ENCODE results near the gene KIF12.
A peak's percentile ranks its signal among the peaks of the same experiment; 100 is the strongest.

KIF12 gene

DNA sequence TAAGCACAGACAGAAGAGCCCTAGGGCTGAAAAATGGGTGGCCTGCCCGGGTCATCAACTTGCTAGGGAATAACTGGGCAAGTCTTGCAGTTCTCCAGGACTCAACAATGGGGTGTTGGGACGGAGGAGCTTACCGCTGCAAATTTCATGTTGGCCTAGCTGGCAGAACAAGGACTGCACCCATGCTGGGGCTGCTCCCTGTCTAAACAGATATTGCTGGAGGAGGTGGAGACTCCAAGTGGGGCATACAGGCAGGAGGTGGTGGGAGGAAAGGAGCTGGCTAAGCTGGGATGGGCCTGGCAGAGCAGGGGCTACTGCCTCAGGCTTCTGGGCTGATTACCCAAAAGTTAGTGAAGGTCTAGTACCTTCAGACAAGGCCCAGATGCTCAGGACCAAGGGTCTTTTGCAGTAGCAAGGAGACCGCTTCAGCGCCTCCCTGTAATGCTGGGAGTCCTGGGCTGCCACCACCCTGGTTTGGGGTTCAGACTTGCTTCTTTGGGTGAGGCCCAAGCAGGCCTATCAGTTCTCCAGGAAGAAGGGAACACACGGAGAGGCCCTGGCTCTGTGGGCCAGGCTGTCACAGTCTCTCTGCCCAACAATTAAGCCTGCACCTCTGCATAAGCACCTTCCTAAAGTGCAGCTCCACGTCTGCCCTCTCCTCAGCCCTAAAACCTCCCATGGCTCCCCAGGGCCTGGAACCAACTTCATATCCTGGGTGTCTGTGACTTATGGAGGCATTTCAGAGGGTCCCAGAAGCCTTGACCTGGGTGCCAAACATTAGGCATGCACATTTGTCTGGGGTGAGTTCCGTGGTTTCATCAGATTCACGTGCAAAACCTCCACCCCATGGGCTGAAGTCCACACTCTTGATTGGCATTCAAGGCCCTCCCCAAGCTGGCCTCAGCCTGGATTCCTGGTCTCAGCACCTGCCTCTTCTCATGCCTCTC lies 24.2 kb upstream of the KIF12 start:
- no peak for DNase-seq

GRCh38 chr9:114122136-114123027 lies 23.3 kb upstream of the KIF12 start:
- DNase-seq = no peak

DNA sequence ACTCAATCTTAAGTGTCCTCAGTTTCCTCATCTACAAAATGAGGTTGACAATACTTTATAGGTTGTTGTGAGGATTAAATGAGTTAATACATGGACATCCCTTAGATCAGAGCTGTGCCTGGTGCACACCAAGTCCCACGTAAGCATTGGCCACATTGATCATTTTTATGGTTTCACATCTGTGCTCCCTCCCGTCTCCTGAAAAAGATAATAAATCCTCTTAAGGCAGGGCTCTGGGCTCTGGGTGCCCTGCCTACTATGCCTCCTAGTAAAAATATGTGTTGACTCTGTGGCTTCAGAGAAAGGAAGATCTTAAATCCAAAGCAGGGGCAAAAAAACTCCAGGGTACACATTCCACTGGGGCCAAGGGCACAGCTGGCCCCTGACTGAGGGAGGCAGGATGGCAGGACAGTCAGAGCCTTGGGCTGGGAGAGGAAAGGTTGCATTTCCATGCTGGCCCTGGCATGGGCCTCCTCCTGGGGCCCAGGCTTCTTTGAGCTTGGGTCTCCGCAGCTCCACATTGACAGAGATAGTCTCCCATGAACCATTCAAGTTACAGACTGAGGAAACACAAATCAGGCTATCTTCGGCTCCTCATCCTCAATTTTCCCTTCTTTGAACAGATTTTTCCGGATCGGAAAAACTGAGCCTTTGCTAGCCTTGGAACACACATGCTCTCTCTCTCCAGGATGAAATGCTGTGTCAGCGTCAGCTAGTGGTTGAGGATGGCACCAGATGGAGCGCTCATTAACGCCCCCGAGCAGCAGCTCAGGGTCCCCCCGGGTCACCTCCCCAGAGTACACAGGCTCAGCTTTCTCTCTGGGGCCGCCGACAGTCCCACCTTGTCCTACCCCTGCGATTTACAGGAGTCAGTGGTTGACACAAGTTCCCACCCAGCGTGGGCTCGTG lies 22.4 kb upstream of the KIF12 start:
- DNase-seq = peak in 1 of 14 donors; percentile 37

GRCh38 chr9:114120192-114121014 lies 21.3 kb upstream of the KIF12 start:
- no peak for DNase-seq

- DNase-seq = no peak
Observed at GRCh38 chr9:114119242-114120191, 20.4 kb upstream of the KIF12 start.

- peak in 1 of 14 donors; percentile 52 for DNase-seq
Observed at GRCh38 chr9:114117996-114118830, 19.1 kb upstream of the KIF12 start.

DNA sequence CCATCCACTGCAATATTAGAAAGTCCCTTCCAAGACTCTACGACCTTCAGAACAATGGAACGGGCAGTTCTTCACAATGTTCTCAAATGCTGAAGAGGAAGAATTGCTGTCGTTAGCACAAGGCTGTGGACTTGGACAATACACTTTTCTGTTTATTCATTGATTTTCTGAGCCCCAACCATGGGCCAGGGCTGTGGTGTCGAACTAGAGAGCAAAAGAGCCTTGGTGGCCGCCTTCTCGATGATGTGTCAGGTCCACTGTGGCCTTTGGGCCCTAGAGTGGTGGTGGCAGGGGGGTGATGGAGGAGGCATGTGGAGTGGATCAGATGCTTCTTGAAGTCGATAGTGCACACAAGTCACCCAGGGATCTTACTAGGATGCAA lies 18.5 kb upstream of the KIF12 start:
- DNase-seq = no peak

GRCh38 chr9:114116126-114116747 lies 17.1 kb upstream of the KIF12 start:
- DNase-seq = peak in 6 of 14 donors; percentile 15 to 53 (median 31)

DNA sequence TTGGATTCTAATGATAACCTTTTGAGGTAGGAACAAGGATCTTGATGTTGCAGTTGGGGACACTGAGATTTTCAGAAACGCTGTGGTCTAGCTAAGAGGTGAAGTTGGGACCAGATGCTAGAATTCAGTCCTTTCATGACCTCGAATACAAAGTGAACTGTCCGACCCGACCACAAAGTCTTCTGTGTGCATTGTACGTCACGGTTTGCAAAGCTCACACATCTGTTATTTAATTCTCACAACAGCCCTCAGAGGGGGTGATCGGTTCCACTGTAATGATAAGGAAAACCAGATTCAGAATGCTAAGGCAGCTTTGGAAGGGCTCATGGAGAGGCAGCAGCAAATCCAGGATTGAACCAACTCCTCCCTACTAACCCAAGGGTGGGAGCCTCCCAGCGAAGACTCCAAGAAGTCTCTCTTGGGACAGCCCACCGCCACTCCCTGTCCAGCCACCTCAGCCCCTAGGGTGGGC lies 16.6 kb upstream of the KIF12 start:
- DNase-seq = no peak

- DNase-seq = no peak
Observed at GRCh38 chr9:114114364-114114763, 15.3 kb upstream of the KIF12 start.

DNA sequence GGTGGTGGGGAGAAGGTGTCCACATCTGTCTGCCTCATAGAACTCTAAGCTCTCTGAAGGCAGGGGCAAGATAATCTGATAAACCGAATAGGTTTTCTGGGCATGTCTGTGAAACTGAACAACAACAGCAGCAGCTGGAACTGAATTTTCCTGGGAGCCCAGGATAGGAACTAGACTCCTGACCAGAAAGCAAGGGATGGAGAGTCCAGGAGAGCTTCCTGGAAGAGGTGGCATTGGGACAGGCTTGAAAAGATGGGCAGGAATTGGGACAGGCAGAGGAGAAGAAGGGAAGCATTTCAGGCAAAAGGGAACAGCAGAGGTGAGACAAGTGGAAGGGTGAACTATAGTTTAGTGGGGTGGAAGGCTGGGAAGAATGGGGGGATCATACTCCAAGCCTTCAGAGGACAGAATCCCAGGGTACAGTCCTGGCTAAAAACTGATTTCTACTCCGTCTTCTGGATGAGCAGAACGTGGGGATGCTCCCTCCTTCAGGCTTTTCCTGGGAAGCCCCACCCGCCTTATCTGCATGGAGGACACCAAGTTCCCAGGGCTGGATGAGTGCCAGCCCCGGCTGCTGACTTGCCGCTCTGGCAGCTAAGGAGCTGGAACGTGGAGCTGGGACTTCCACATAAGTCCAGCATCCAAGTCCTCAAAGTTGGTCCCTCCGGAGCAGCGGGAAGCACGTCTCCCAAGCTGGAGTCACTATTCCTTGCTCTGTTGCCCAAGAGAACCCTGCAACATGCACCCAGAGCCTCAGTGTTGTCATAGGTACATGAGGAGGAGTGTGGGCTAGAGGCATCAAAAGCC lies 13.9 kb upstream of the KIF12 start:
- peak in 1 of 14 donors; percentile 8 for DNase-seq

- no peak for DNase-seq
Observed at GRCh38 chr9:114112325-114112724, 13.2 kb upstream of the KIF12 start.

- no peak for DNase-seq
Observed at GRCh38 chr9:114110180-114110579, 11.1 kb upstream of the KIF12 start.

DNA sequence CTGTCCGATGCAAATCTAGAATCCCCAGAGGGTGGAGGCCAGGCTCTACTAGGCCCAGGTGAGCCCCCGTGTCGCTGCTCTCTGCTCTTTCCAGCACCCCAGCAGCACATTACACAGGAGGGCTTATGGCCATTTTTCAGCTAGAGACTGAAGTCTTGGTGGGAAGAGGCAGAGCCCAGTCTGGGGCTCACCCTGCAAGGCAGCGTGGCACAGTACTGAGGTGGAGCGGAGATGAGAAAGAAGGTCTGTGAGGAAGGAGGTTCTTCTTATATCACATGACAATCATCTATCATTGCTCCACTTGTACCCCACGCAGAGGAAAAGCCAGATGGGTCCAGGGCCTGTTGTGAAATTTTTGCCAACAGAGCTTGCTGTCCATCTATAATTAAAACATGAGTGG lies 10.0 kb upstream of the KIF12 start:
- DNase-seq = no peak

- peak in 13 of 14 donors; percentile 31 to 83 (median 71) for DNase-seq
Observed at GRCh38 chr9:114108016-114108833, 9.1 kb upstream of the KIF12 start.

GRCh38 chr9:114107286-114108001 lies 8.4 kb upstream of the KIF12 start:
- DNase-seq = no peak
